ENCODE measurements around the gene CRYBB1. TPM values are rescaled to one million over a fixed set of nuclear protein-coding genes. Genes with fewer than 3 reads are reported as not detected.

Gene CRYBB1
- total and polyA plus RNA-seq, 10 donors: 0.34 to 2.9 (median 1.7) TPM

GRCh38 chr22:26559961-26560575, 57.8 kb downstream of the CRYBB1 start:
- Histone ChIP-seq H3K27me3 (replicated peaks in 1 of 7) (no peaks in the 10 kb centered on the region), H3K4me3 (no peak overlapping the region), H3K4me1 (peaks cover 3 to 94% (median 55%) of the 10 kb centered on the region in 6 donors), H3K36me3 (peaks cover 0 to 44% (median 7%) of the 10 kb centered on the region in 6 donors), H3K9me3 (no peaks in the 10 kb centered on the region), H3K27ac (peak overlapping the region in 5 of 8 donors; percentile 7 to 51 (median 36))
- intact Hi-C loops (cut with DNase I; ENCODE audit: low total_unique reads): no loop called here
- no peak for TF ChIP-seq POLR2AphosphoS5 (IDR thresholded peaks at IDR 0.05)
- no peak for TF ChIP-seq POLR2A (IDR thresholded peaks at IDR 0.05)
- no peak for TF ChIP-seq CTCF (IDR thresholded peaks at IDR 0.05 in 8 of 11, conservative IDR thresholded peaks at IDR 0.05 in 3 of 11)
- WGBS, 5 donors: 79 to 93% (median 82%) methylated on average over 13 of the region's 13 CpGs
- DNase-seq: no peak

- H3K4me1 ChIP-seq: peaks cover 0 to 94% (median 56%) of the 10 kb centered on the region in 6 donors
- peak overlapping the region in 4 of 8 donors; percentile 12 to 60 (median 20) for H3K27ac ChIP-seq
- no peaks in the 10 kb centered on the region for H3K27me3 ChIP-seq (replicated peaks in 1 of 7)
- 57 to 87% (median 81%) methylated on average over 3 of the region's 3 CpGs for WGBS, 5 donors
- no peaks in the 10 kb centered on the region for H3K9me3 ChIP-seq
- DNase-seq: no peak
- no peak overlapping the region for H3K4me3 ChIP-seq
- TF ChIP-seq POLR2AphosphoS5 (IDR thresholded peaks at IDR 0.05) (no peak), POLR2A (IDR thresholded peaks at IDR 0.05) (no peak), CTCF (IDR thresholded peaks at IDR 0.05 in 8 of 11, conservative IDR thresholded peaks at IDR 0.05 in 3 of 11) (no peak)
- intact Hi-C loops (cut with DNase I; ENCODE audit: low total_unique reads): no loop called here
- peaks cover 0 to 31% (median 0%) of the 10 kb centered on the region in 6 donors for H3K36me3 ChIP-seq
Measured at GRCh38 chr22:26558248-26558895, 59.5 kb downstream of the CRYBB1 start.

GRCh38 chr22:26556904-26557303, 60.9 kb downstream of the CRYBB1 start:
- no peaks in the 10 kb centered on the region for H3K9me3 ChIP-seq
- peak overlapping the region in 6 of 8 donors; percentile 37 to 70 (median 56) for H3K27ac ChIP-seq
- no peak for DNase-seq
- intact Hi-C loops (cut with DNase I; ENCODE audit: low total_unique reads): no loop called here
- H3K36me3 ChIP-seq: peaks cover 0 to 29% (median 0%) of the 10 kb centered on the region in 6 donors
- WGBS, 5 donors: 69 to 90% (median 82%) methylated on average over 5 of the region's 5 CpGs
- no peak overlapping the region for H3K4me3 ChIP-seq
- peaks cover 0 to 94% (median 59%) of the 10 kb centered on the region in 6 donors for H3K4me1 ChIP-seq
- TF ChIP-seq POLR2AphosphoS5 (IDR thresholded peaks at IDR 0.05): peak; percentile 37 to 75 (median 73)
- TF ChIP-seq CTCF (IDR thresholded peaks at IDR 0.05 in 8 of 11, conservative IDR thresholded peaks at IDR 0.05 in 3 of 11): no peak
- TF ChIP-seq POLR2A (IDR thresholded peaks at IDR 0.05): no peak
- no peaks in the 10 kb centered on the region for H3K27me3 ChIP-seq (replicated peaks in 1 of 7)

- Histone ChIP-seq H3K4me3 (no peak overlapping the region), H3K9me3 (no peaks in the 10 kb centered on the region), H3K27me3 (replicated peaks in 1 of 7) (no peaks in the 10 kb centered on the region), H3K36me3 (peaks cover 0 to 31% (median 0%) of the 10 kb centered on the region in 6 donors), H3K27ac (peak overlapping the region in 3 of 8 donors; percentile 15 to 70 (median 69)), H3K4me1 (peaks cover 5 to 97% (median 66%) of the 10 kb centered on the region in 6 donors)
- no peak for TF ChIP-seq POLR2A (IDR thresholded peaks at IDR 0.05)
- no peak for TF ChIP-seq CTCF (IDR thresholded peaks at IDR 0.05 in 8 of 11, conservative IDR thresholded peaks at IDR 0.05 in 3 of 11)
- TF ChIP-seq POLR2AphosphoS5 (IDR thresholded peaks at IDR 0.05): peak in 1 of 3 donors; percentile 14
- intact Hi-C loops (cut with DNase I; ENCODE audit: low total_unique reads): no loop called here
- DNase-seq: no peak
- 71 to 85% (median 80%) methylated on average over 8 to 11 of the region's 11 CpGs for WGBS, 5 donors
Measured at GRCh38 chr22:26555478-26555877, 62.3 kb downstream of the CRYBB1 start.
